KG1 (cell line): ENCODE measurements around the gene ATP5PD.
"Not testable (repeated sequence)": the region's sequence is repeated elsewhere in the genome, so short reads cannot be mapped to it uniquely, and the experiment has no call there.

Experiments
- DNase-seq: peaks from one replicate; lab custom pipeline; 2025; lab: John Stamatoyannopoulos, UW

ATP5PD gene

DNA sequence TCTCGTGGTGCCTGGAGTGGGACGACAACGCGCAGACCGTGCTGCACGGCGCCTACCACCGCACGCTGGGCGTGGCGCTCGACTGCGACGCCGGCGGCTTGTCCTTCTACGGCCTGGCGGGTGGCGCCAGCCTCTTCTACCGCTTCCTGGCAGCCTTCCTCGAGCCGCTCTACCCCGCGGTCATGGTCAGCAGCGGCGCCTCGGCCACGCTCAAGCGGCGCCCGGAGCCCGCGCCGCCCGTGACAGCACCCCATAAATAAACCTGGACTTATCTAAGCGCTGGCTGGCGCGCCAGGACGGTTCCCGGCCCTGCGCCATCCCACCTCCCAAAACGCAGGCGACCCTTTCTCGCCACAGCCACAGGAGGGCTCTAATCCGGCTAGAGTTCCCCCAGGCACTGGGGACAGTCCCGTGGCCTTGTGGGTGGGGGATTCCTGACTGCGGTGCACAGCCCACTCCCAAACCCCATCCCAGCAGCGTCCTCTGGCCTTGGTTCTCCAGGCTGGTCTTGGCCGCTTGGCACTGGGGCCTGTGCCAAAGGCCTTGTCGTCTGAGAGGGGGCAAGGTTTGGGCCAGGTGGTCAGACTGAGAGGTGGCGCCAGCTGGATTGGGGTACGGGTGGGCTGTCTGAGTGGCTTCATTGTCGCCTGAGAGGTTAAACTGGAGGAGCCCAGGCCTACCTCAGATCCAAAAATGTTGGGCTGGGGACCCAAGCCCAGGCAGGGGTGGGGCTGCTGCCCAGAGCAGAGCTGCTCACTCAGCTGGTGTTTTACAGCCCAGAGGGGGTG lies 30.9 kb upstream of the ATP5PD start:
- no peak for DNase-seq

DNA sequence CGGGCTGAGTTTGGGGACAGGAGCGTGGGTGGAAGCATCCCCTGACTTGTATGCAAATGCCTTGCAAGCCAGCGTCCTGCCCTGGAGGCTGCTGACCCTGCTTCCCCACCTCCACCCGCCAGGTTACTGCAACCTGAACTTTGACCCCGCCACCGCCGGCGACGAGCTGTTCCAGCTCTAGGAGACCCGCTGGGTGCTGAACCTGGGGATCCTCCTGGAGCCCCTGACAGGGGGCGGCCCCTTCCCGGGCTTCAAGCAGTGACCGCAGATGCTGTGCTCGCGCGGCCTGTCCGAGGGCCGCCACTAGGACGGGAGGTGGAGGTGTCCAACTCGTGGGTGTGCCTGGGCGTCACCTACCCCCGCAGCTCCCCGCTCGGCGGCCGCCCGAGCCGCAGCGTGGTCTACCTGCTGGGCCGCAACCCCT lies 30.3 kb upstream of the ATP5PD start:
- DNase-seq = no peak

DNA sequence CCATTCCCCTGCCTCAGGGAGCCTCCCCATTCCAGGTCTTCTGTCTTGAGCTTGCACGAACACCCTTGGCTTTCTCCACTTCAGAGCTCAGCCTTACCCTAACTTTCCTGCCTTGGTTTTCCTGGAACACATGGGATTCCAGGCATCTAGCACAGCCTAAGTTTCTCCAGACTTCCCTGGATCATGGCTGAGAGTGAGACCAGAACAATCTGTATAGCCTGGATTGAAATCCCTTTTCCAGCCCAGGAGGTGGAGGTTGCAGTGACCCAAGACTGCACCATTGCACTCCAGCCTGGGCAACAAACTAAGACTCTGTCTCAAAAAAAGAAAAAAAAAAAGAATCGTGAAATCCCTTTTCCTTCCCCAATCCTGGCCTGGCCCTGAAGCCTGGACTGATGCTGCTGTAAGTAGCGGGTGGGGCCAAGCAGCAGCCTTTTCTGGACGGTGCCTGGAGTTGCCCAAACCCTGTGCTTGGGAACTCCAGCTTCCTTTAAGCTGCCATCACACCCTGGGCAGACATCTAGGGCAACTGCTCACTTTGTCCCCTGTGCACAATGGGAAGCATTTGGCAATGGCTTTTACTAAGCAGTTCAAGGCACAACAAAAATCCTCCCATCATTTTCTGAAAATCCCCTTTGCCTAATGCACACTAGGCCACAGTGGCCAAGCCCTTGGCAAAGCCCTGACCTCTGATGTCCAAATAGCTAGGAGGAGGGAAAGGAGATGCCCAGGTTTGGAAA lies 29.0 kb upstream of the ATP5PD start:
- DNase-seq = no peak

DNA sequence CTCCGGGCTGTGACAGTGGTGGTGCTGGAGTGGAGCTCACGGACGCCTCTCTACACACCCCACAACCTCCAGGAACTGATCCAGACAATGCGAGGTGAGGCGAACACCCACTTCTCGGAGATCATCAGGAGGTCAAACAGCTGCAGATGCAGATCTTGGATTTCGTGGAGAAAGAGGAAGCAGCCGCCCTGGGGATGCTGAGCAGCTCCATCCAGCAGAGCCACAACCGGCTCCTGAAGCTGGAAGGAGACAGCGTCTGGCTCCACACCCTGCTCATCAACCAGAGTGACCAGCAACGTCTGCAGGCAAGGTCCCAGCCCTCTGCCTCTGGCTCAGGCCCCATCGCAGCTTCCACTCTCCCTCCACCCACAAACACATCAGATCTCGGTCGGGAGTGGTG lies 27.8 kb upstream of the ATP5PD start:
- DNase-seq = no peak

DNA sequence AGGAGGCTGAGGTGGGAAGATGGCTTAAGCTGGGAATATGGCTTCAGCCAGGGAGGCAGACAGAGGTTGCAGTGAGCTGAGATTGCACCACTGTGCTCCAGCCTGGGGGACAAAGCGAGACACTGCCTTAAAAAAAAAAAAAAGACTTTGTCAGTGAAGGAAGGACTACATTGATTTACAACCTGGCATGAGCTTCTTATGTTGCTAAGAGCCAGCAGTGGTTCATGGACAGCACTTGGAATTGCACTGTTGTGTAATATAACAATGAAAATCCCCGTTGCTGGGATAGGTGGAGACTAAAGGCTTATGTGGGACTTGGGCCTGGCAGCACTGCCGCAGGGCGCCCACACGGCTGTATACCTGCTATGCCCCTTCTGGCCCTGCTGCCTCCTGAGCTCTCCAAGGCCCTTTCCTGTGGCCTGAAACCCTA lies 26.9 kb upstream of the ATP5PD start:
- no peak for DNase-seq

DNA sequence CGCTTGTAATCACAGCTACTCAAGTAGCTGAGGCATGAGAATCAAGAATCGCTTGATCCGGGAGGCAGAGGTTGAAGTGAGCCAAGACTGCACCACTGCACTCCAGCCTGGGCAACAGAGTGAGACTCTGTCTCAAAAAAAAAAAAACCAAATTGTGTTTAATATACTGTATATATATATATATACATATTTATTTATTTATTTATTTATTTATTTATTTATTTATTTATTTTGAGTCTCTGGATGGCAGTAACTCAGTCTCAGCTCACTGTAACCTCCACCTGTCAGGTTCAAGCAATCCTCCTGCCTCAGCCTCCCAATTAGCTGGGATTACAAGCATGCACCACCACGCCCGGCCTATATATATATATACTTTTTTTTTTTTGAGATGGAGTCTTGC lies 26.1 kb upstream of the ATP5PD start:
- not testable (repeated sequence) for DNase-seq

DNA sequence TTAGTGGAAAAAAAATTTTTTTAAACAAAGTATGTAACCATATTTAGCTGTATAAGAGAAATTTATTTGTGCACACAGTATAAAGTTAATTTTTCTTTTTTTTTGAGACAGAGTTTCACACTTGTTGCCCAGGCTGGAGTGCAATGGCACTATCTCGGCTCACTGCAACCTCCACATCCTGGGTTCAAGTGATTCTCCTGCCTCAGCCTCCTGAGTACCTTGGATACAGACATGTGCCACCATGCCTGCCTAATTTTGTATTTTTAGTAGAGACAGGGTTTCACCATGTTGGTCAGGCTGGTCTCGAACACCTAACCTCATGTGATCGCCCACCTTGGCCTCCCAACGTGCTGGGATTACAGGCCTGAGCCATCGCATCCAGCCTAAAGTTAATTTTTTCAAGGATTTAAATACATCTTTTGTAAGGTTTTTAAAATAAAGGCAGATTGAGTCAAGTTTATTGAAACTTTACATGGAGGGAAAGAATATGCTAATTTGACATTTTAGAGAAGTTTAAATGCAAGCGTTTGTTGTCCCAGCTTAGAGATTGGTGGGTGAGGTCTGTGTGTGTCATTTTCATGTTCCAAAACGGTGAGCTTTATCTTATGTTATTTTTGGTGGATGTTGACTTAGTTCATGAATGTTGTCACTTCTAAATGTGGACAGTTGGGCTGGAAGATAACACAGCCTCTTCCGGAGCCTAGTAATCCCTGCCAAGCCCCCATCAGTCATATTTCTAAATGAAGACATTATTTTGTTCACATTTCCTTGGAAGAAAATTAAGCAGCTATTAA lies 24.9 kb upstream of the ATP5PD start:
- not testable (repeated sequence) for DNase-seq

DNA sequence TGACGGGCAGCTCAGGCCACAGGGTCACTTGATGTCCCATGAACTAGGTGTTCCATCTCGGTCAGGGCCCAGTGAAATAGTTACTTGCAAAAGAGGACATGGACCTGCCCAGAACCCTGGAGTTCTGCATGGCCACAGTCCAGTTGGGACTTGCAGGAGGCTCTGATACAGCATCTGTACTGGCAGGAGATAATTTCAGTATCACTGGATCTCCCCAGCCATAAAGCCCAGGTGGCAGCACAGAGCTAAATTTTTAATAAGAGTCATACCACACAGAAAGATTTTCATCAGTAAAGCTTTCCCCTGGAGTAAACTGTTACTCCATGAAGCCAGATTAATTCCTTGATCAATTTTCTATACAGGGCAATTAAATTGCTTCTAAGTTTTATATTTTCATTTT lies 23.0 kb upstream of the ATP5PD start:
- no peak for DNase-seq

DNA sequence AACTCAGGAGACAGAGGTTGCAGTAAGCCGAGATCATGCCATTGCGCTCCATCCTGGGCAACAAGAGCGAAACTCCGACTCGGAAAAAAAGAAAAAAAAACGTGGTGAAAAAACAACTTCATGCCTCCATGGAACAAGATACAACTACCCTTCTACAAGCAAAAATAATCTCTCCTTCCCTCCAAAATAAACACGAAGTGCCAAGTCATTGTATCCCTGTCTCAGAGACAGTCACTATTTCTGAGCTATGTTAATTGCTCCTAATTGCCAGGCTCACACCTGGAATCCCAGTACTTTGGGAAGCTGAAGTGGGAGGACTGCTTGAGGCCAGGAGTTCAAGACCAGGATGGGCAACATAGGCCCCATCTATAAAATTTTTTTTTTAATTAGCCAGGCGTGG lies 22.0 kb upstream of the ATP5PD start:
- no peak for DNase-seq

DNA sequence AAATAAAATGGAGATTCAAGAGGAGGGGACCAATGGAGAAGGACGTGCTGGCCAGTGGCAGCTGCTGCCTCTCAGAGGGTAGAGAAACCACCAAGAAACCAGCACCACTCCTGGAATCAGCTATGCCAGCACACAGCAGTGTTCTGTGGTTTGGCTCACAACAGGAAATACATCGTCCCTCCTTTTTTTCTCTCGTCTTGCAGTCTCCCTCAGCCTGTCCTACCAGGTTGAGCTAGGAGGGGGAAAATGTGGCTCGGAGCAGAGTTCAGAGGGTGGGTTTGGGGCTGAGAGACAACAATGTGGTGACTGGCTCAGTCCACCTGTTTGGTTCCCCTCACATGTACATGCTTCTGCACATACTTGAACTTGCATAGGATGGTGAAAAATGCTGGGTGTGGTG lies 21.1 kb upstream of the ATP5PD start:
- no peak for DNase-seq

DNA sequence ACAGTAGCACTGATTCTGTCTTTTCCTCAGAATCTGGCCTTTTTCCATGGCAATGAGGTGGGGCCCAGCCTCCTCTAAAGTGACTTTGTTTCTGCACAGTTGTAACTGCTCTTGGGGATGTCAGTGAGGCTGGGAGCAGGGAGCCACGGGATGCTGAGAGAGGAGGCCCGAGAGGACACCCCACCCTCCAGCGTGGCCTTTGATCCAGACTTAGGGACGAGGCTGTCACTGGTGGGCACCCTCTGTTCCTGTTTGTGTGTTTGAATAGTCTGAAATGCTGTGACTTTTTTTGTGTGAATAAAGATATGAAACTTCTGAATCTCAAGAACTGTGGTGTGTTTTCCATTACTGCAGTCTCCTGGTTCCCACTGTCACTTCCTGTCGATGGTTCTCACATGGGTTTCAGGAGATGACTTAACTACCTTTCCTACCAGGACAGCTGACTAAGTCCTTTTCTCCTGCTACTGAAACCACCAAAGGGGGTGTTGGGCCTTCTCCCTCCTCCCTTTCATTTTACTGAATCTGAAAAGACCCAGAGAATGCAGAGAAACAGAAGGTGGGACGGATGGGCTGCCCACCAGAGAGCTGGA lies 18.9 kb upstream of the ATP5PD start:
- no peak for DNase-seq

DNA sequence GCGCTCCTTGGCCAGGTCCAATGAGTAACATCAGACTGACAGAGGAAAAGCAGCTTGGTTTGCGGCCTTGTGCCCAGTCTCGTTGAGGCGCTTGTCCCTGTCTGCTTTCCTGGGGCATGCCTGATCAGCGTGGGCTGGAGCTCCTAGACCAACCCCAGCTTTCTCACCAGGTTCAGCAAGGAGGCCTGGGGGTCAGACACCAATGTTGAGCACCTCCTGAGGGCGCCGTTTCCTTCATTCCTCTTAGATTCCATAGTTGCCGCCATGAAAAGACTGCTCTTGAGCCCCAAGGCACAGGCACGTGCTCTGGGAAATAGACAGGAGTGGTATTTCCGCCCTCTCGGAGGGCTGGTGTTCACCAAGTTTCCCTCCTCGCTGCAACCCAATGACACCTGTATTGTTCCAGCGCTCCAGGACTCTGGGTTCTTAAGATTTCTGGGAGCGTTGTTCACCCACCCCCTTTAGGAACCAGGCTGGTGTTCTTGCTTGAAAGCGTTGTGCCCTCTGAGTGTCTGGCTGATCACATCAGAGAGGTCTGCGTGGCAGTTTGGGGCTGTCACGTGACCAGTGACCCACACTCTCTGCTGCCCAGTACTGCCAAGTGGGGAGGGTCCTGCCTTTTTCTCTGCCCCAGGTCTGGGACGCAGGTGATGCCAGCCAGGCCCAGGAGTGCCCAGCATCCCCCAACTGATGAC lies 18.2 kb upstream of the ATP5PD start:
- no peak for DNase-seq

DNA sequence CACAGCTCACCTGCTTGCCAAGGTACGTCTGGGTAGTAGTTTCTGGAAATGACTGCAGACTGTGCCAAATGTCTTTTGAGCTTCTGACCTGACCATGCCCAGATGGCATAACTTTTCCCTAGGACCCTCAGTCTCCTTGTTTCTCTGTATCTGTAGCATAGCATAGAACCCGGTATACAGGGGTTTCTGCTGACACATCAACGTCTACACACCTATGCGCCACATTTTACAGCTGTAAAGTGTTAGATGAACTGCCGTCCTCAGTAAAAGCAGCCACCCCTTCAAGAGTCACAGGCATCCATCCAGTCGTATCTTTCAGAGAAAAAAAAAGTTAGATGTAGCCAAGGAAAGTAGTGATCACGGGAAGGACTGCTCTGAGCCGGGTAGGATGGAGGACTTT lies 17.7 kb upstream of the ATP5PD start:
- DNase-seq = no peak

DNA sequence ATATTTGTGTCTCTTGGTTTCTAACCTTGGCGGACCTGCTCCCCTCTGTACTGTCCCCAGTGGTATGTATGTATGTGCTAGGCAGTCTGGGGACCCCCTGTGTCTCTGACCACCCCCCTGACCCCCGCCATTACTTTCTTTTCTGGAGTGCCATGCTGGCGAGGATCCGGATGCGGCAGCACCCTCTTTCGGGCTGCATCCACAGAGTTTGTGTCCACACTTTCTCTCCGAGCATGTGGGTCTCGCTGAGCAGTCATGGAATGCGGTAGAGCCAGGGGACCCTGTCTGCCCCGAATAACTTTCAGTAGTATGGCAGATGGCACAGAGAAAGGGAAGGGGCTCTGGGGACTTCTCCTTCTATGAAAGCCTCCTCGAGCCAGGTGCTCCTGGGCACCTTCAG lies 17.3 kb upstream of the ATP5PD start:
- DNase-seq = no peak

DNA sequence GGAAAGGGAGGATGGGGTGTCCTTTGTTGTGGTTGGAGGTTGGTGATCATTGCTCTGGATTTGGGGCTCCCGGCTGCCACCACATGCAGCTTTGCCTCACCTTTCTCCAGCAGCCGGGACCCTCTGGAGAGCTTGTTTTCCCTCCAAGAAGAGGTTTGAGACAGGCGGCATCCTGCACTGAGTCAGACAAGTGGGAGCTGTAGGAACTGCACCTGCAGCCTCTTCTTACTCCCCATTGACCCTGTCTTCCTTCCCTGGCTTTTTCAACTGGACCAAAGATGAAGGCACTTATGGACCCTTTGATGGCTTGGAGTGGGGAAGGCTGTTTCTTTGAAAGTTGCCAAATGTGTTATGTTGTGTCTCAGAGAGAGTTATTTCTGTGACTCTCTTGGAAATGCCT lies 16.9 kb upstream of the ATP5PD start:
- DNase-seq = no peak

DNA sequence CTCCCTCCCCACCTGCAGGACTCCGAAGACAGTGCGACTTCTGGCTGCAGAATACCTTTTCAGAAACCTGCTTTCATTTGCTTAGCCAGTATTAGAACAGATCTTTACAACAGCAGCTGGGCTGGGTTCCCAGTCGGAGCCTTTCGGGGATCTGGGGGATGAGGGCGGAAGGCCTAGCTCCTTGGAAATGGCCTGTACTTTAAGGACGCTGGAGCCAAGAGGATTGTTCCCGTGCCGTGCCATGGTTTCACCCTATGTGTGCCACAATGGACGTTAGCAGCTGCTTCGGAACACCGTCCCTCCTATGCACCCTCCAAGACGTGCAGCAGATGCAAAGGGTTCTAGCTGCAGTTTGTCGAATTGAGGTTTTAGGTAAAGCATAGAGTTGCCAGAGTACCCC lies 16.4 kb upstream of the ATP5PD start:
- DNase-seq = no peak

DNA sequence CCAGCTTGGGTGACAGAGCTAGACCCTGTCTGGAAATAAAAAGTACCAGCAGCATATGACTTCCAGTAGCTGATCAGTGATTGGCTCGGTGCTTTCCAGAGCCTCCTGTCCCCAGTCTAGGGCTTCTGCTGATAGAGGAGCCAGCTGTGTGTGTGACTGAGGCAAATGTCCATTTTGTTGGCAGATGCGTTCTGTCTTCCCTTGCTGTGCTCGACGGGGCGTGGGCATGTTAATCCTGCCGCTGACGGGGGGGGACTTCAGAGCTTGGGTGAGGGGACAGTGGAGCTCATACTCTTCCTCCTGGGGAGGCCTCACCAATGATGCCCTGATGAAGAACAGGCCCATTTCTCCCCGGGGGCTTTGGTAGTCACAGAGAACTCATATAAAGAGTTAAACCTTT lies 14.8 kb upstream of the ATP5PD start:
- DNase-seq = no peak

DNA sequence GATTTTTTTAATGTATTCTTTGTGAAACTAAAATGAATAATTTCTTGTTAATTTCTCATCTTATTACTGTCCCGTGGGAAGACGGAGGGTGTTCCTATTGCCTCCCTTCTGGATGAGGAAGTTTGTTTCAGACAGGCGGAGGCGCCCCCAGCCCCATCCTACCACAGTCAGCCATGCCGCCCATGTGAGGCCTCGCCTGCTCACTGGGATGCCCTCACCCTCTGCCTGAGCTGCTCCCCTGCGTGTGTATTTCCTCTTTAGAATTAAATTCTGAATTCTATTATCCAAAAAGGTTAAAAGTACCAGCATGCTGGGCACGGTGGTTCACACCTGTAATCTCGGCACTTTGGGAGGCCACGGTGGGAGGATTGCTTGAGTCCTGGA lies 14.3 kb upstream of the ATP5PD start:
- no peak for DNase-seq

DNA sequence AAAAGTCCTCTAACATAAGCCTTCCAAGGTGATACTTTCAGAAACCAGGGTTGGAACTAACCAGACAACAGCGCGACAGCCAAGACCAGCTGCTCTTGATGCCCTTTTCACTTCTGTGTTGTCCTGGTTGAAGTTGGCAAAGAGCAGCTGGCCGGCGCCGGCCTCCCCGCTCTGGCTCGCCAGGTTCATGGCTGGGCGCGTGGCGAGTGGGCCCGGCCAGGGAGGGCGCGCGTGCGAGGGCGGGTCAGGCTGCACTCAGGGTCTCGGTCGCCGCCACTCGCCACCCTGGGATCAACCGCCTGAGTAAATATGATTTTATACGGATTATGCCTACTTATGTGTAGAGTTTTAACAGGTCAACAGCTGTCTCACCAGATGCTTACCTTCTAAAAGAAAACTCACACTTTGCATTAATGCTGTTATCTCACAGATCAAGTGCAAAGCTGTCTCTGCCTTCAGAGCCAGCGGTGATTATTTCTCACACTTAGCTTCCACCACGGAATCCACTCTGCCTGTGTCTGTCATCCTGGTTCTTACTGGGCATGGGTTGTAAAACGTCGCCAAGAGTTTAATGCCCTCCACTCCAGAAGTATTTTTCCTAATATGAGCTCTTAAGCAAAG lies 13.8 kb upstream of the ATP5PD start:
- no peak for DNase-seq

DNA sequence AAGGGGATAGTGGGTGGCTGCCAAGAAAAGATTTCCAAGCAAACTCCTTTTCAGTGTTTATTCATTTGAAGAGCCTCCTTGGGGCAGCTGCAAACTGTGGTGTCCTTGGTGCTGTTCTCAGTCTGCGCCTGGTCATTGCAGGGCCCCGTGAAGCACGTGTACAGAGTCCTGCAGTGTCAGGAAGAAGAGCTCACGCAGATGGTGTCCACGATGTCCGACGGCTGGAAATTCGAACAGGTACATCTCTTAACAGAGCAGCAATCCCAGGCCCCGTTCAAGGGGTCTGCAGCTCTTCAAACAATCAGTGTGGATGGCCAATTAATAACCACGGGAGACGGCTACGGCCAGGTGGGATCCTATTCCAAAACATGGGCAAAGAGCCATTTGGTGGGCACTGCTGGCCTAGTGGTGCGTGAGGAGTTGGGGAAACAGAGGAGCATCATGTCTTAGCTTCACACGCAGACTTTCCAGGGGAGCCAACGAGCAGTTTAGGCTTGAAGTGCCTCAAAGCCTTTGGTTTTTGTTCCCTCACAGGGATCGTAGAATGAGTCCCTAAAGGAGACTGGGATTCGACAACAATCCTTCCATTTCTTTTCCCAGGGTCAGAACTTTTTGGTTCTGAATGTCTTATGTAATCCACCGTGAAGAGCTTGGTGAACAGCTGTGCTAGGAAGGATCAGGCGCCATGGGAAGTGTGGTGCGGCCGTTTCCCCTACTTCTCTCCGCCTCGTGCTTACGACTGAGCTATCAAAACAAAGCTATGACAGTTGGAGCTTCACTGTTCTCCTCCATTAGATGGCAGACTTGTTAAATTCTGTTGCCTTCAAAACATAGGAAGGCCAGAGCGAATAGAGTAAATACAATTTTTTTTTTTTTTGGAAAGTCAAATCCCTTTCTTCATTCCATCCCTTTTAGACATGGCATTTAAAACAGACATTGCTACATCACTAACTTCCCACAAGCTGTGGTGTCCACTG lies 12.9 kb upstream of the ATP5PD start:
- no peak for DNase-seq
